ENCODE data around the gene CD59. TPM values are rescaled to one million over a fixed set of nuclear protein-coding genes. Genes with fewer than 3 reads are reported as not detected.

CD59 gene
- polyA plus RNA-seq, 1 donor from 2014 or later: 248 TPM

- Histone ChIP-seq H3K27me3 (ENCODE audit: insufficient read depth, low read depth, low read length) (no peaks in the 10 kb centered on the region), H3K36me3 (ENCODE audit: insufficient read depth, low read length) (peaks cover 16% of the 10 kb centered on the region), H2AFZ (ENCODE audit: low read depth, low read length) (no peak overlapping the region), H3K9me3 (ENCODE audit: low read length) (no peaks in the 10 kb centered on the region), H3K9me2 (ENCODE audit: insufficient read depth, low read length) (no peaks in the 10 kb centered on the region), H4K20me1 (ENCODE audit: insufficient read depth) (no peaks in the 10 kb centered on the region), H3K4me2 (ENCODE audit: low read length) (no peak overlapping the region), H3K9ac (ENCODE audit: low read length) (no peak overlapping the region), H3K27ac (ENCODE audit: low read length) (no peak overlapping the region), H3K4me3 (ENCODE audit: low read length) (no peak overlapping the region), H3K79me2 (replicated peaks; ENCODE audit: insufficient read depth, low read length) (no peaks in the 10 kb centered on the region), H3F3A (ENCODE audit: insufficient read depth, low read length, poor library complexity, severe bottlenecking) (no peaks in the 10 kb centered on the region)
- TF ChIP-seq RAD21 (conservative IDR thresholded peaks at IDR 0.05): no peak
- no peak for TF ChIP-seq SMC3 (conservative IDR thresholded peaks at IDR 0.05; ENCODE audit: poor library complexity)
- TF ChIP-seq CTCF (IDR thresholded peaks at IDR 0.05; ENCODE audit: poor library complexity, severe bottlenecking): no peak
- TF ChIP-seq POLR2AphosphoS5 (IDR thresholded peaks at IDR 0.05): no peak
- no peak for TF ChIP-seq EP300 (conservative IDR thresholded peaks at IDR 0.05; ENCODE audit: poor library complexity, severe bottlenecking)
- TF ChIP-seq MXI1 (conservative IDR thresholded peaks at IDR 0.05; ENCODE audit: poor library complexity, severe bottlenecking): no peak
- TF ChIP-seq REST (IDR thresholded peaks at IDR 0.05; ENCODE audit: borderline replicate concordance): no peak
- no peak for TF ChIP-seq EZH2 (IDR thresholded peaks at IDR 0.05; ENCODE audit: borderline replicate concordance, insufficient read depth, low read length, poor library complexity, severe bottlenecking)
- TF ChIP-seq TAF1 (IDR thresholded peaks at IDR 0.05; ENCODE audit: low read depth): no peak
These were observed 11.8 kb upstream of the CD59 start for GRCh38 chr11:33747979-33748378.

GRCh38 chr11:33743291-33743690 is 7.1 kb upstream of the CD59 start:
- H3K4me2 ChIP-seq (ENCODE audit: low read length): no peak overlapping the region
- H3F3A ChIP-seq (ENCODE audit: insufficient read depth, low read length, poor library complexity, severe bottlenecking): no peaks in the 10 kb centered on the region
- no peak overlapping the region for H2AFZ ChIP-seq (ENCODE audit: low read depth, low read length)
- H3K9me3 ChIP-seq (ENCODE audit: low read length): no peaks in the 10 kb centered on the region
- H3K4me3 ChIP-seq (ENCODE audit: low read length): no peak overlapping the region
- H3K27ac ChIP-seq (ENCODE audit: low read length): no peak overlapping the region
- H3K36me3 ChIP-seq (ENCODE audit: insufficient read depth, low read length): peaks cover 10% of the 10 kb centered on the region
- H3K27me3 ChIP-seq (ENCODE audit: insufficient read depth, low read depth, low read length): no peaks in the 10 kb centered on the region
- no peaks in the 10 kb centered on the region for H3K9me2 ChIP-seq (ENCODE audit: insufficient read depth, low read length)
- H3K79me2 ChIP-seq (replicated peaks; ENCODE audit: insufficient read depth, low read length): no peaks in the 10 kb centered on the region
- TF ChIP-seq SMC3 (conservative IDR thresholded peaks at IDR 0.05; ENCODE audit: poor library complexity) (no peak), RAD21 (conservative IDR thresholded peaks at IDR 0.05) (no peak), REST (IDR thresholded peaks at IDR 0.05; ENCODE audit: borderline replicate concordance) (no peak), TAF1 (IDR thresholded peaks at IDR 0.05; ENCODE audit: low read depth) (no peak), EZH2 (IDR thresholded peaks at IDR 0.05; ENCODE audit: borderline replicate concordance, insufficient read depth, low read length, poor library complexity, severe bottlenecking) (no peak), MXI1 (conservative IDR thresholded peaks at IDR 0.05; ENCODE audit: poor library complexity, severe bottlenecking) (no peak), POLR2AphosphoS5 (IDR thresholded peaks at IDR 0.05) (no peak), EP300 (conservative IDR thresholded peaks at IDR 0.05; ENCODE audit: poor library complexity, severe bottlenecking) (no peak), CTCF (IDR thresholded peaks at IDR 0.05; ENCODE audit: poor library complexity, severe bottlenecking) (no peak)
- H4K20me1 ChIP-seq (ENCODE audit: insufficient read depth): no peaks in the 10 kb centered on the region
- H3K9ac ChIP-seq (ENCODE audit: low read length): no peak overlapping the region
